ENCODE data around the gene SLC44A1. TPM values are rescaled to one million over a fixed set of nuclear protein-coding genes. Genes with fewer than 3 reads are reported as not detected.

SLC44A1 gene
- total RNA-seq, 1 experiment from 2014 or later = 15.2 TPM

GRCh38 chr9:105251133-105251532, 6.7 kb downstream of the SLC44A1 start:
- no peaks in the 10 kb centered on the region for H3K9me3 Mint-ChIP-seq (ENCODE audit: unreplicated experiment)
- BruUV-seq (replicated peaks) = no TSS peak
- no peaks in the 10 kb centered on the region for H3K27me3 Mint-ChIP-seq (ENCODE audit: insufficient read depth, unreplicated experiment)
- H3K4me1 Mint-ChIP-seq (ENCODE audit: insufficient read depth, unreplicated experiment) = peaks cover 9% of the 10 kb centered on the region
- H3K36me3 Mint-ChIP-seq (ENCODE audit: insufficient read depth, unreplicated experiment) = no peaks in the 10 kb centered on the region
- no peak for DNase-seq (ENCODE audit: unreplicated experiment)
- no peak overlapping the region for H3K4me3 Mint-ChIP-seq (ENCODE audit: unreplicated experiment)
- ChIA-PET CTCF (no interaction called here), POLR2A (no interaction called here)
- H3K27ac Mint-ChIP-seq (ENCODE audit: low read depth, unreplicated experiment) = no peak overlapping the region
- no peak for TF ChIP-seq CTCF (IDR thresholded peaks at IDR 0.05; ENCODE audit: unreplicated experiment)
- intact Hi-C loops (cut with micrococcal nuclease) = no loop called here

- H3K4me3 Mint-ChIP-seq (ENCODE audit: unreplicated experiment) = no peak overlapping the region
- ChIA-PET POLR2A (interaction anchor here (1.1 kb wide), 1 partner anchor 39 kb away, joined by 3 read pairs; no protein-coding TSS in a partner anchor), CTCF (interaction anchor here (0.6 to 0.9 kb wide), 3 partner anchors 46 to 271 kb away, joined by 3 to 6 read pairs (median 3); no protein-coding TSS in a partner anchor)
- no peaks in the 10 kb centered on the region for H3K36me3 Mint-ChIP-seq (ENCODE audit: insufficient read depth, unreplicated experiment)
- intact Hi-C loops (cut with micrococcal nuclease) = no loop called here
- H3K9me3 Mint-ChIP-seq (ENCODE audit: unreplicated experiment) = no peaks in the 10 kb centered on the region
- no TSS peak for BruUV-seq (replicated peaks)
- TF ChIP-seq CTCF (IDR thresholded peaks at IDR 0.05; ENCODE audit: unreplicated experiment) = no peak
- DNase-seq (ENCODE audit: unreplicated experiment) = no peak
- no peak overlapping the region for H3K27ac Mint-ChIP-seq (ENCODE audit: low read depth, unreplicated experiment)
- H3K4me1 Mint-ChIP-seq (ENCODE audit: insufficient read depth, unreplicated experiment) = peaks cover 9% of the 10 kb centered on the region
- no peaks in the 10 kb centered on the region for H3K27me3 Mint-ChIP-seq (ENCODE audit: insufficient read depth, unreplicated experiment)
Observed at GRCh38 chr9:105251733-105252404, 7.4 kb downstream of the SLC44A1 start.

DNA sequence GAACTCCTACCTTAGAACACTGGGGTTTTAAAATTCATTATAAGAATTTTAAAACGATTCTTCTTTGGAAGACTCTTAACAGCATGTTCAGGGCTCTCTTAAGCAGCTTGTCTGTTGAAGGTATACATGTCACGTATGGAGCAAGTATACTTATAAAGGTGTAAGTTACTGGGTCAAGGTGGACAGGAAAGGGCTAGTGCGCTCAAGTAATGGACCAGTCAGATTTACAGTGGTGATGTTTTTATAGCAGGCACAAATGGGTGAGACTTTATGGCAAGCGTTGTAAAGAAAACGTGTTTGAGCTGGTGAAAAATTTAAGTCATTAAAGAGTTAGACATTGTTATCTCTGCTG, 7.9 kb downstream of the SLC44A1 start:
- POLR2A ChIA-PET = interaction anchor here (1.1 kb wide), 1 partner anchor 38 kb away, joined by 3 read pairs; no protein-coding TSS in a partner anchor
- no TSS peak for BruUV-seq (replicated peaks)
- Mint-ChIP-seq H3K4me1 (ENCODE audit: insufficient read depth, unreplicated experiment) (peaks cover 9% of the 10 kb centered on the region), H3K9me3 (ENCODE audit: unreplicated experiment) (no peaks in the 10 kb centered on the region), H3K27ac (ENCODE audit: low read depth, unreplicated experiment) (no peak overlapping the region), H3K4me3 (ENCODE audit: unreplicated experiment) (no peak overlapping the region), H3K36me3 (ENCODE audit: insufficient read depth, unreplicated experiment) (no peaks in the 10 kb centered on the region), H3K27me3 (ENCODE audit: insufficient read depth, unreplicated experiment) (no peaks in the 10 kb centered on the region)
- TF ChIP-seq CTCF (IDR thresholded peaks at IDR 0.05; ENCODE audit: unreplicated experiment) = no peak
- intact Hi-C loops (cut with micrococcal nuclease) = no loop called here
- CTCF ChIA-PET = interaction anchor here (0.6 to 1.0 kb wide), 6 partner anchors 10 to 1367 kb away, joined by 3 to 6 read pairs (median 3); no protein-coding TSS in a partner anchor
- DNase-seq (ENCODE audit: unreplicated experiment) = no peak

GRCh38 chr9:105254226-105254625, 9.8 kb downstream of the SLC44A1 start:
- Mint-ChIP-seq H3K27ac (ENCODE audit: low read depth, unreplicated experiment) (no peak overlapping the region), H3K9me3 (ENCODE audit: unreplicated experiment) (no peaks in the 10 kb centered on the region), H3K4me3 (ENCODE audit: unreplicated experiment) (no peak overlapping the region), H3K27me3 (ENCODE audit: insufficient read depth, unreplicated experiment) (no peaks in the 10 kb centered on the region), H3K36me3 (ENCODE audit: insufficient read depth, unreplicated experiment) (no peaks in the 10 kb centered on the region), H3K4me1 (ENCODE audit: insufficient read depth, unreplicated experiment) (peaks cover 18% of the 10 kb centered on the region)
- BruUV-seq (replicated peaks) = no TSS peak
- peak; percentile 45 for DNase-seq (ENCODE audit: unreplicated experiment)
- no peak for TF ChIP-seq CTCF (IDR thresholded peaks at IDR 0.05; ENCODE audit: unreplicated experiment)
- intact Hi-C loops (cut with micrococcal nuclease) = no loop called here
- ChIA-PET CTCF (interaction anchor here (0.6 to 1.5 kb wide), 11 partner anchors 9 to 385 kb away, joined by 3 to 5 read pairs (median 3); partner anchors contain the start of gene SLC44A1), POLR2A (interaction anchor here (0.9 to 1.9 kb wide), 4 partner anchors 10 to 113 kb away, joined by 3 to 14 read pairs (median 4); partner anchors contain the start of gene SLC44A1)

All from MCF 10A (cell line).